IMR-90 (cell line): ENCODE measurements around the gene RAB11FIP4. TPM values are rescaled to one million over a fixed set of nuclear protein-coding genes. Genes with fewer than 3 reads are reported as not detected.

Source experiments
- ATAC-seq: fragments of 200-7000 bp; cut with Tn5 transposase; 2 replicates; pipeline ENCODE4 v1.9.1; 2020; ENCODE audit warnings: low read depth, mild to moderate bottlenecking, moderate library complexity
- BruUV-seq: library from RNA; stranded (reverse); fragments of 400-500 nt; replicated peaks from 2 replicates; lab custom pipeline; 2021; lab: Mats Ljungman, UMichigan
- CTCF ChIA-PET: fragments of 300-600 bp; formaldehyde crosslinking; extraction: SDS; loops from one replicate; lab custom pipeline; 2021; ENCODE audit warnings: antibody characterized with exemption; lab: Yijun Ruan, JAX
- POLR2A ChIA-PET: fragments of 300-600 bp; sonication (Branson Sonifier 250); formaldehyde crosslinking; loops from one replicate; lab custom pipeline; 2022; ENCODE audit warnings: antibody characterized with exemption; ENCODE audit not compliant: unreplicated experiment; lab: Charles Lee
- DNase-seq: peaks from one replicate; pipeline ENCODE4 v3.0.0; 2013
- H2AFZ ChIP-seq: replicated peaks from 2 replicates; pipeline ENCODE3; 2013; ENCODE audit warnings: low read length, mild to moderate bottlenecking; ENCODE audit not compliant: poor library complexity
- H2AK5ac ChIP-seq: 2 replicates; pipeline ENCODE4 v1.6.1; 2013; ENCODE audit warnings: low read depth, low read length, inconsistent platforms
- H2AK9ac ChIP-seq: replicated peaks from 2 replicates; pipeline ENCODE3; 2013; ENCODE audit warnings: mild to moderate bottlenecking, low read depth, low read length, moderate library complexity; ENCODE audit not compliant: poor library complexity
- H2BK120ac ChIP-seq: 2 replicates; pipeline ENCODE4 v1.6.1; 2013; ENCODE audit warnings: low read depth, low read length, inconsistent platforms
- H2BK15ac ChIP-seq: 3 replicates; pipeline ENCODE4 v1.6.1; 2013; ENCODE audit warnings: low read depth, low read length, inconsistent platforms
- H2BK20ac ChIP-seq: 2 replicates; pipeline ENCODE4 v1.6.1; 2013; ENCODE audit warnings: low read depth, mild to moderate bottlenecking, inconsistent platforms, low read length, moderate library complexity
- H2BK5ac ChIP-seq: 2 replicates; pipeline ENCODE4 v1.6.1; 2013; ENCODE audit warnings: mild to moderate bottlenecking, low read depth, low read length, inconsistent platforms; ENCODE audit not compliant: poor library complexity, severe bottlenecking
- H3K14ac ChIP-seq: replicated peaks from 2 replicates; pipeline ENCODE4 v1.6.1; 2013; ENCODE audit warnings: low read depth, low read length, inconsistent platforms
- H3K18ac ChIP-seq: 2 replicates; pipeline ENCODE4 v1.6.1; 2013; ENCODE audit warnings: low read depth, low read length, control low read depth
- H3K23ac ChIP-seq: 2 replicates; pipeline ENCODE4 v1.6.1; 2013; ENCODE audit warnings: low read depth, low read length, inconsistent platforms
- H3K27ac ChIP-seq: 2 replicates; pipeline ENCODE4 v1.5.1; 2013; ENCODE audit warnings: mild to moderate bottlenecking, control low read depth, low read length; ENCODE audit not compliant: insufficient read depth
- H3K27me3 ChIP-seq: 2 replicates; pipeline ENCODE4 v1.6.1; 2013; ENCODE audit warnings: low read length; ENCODE audit not compliant: control insufficient read depth, insufficient read depth
- H3K36me3 ChIP-seq: 2 replicates; pipeline ENCODE4 v1.6.1; 2013; ENCODE audit warnings: low read length, mixed read lengths; ENCODE audit not compliant: control insufficient read depth, insufficient read depth
- H3K4ac ChIP-seq: 2 replicates; pipeline ENCODE4 v1.6.1; 2013; ENCODE audit warnings: low read depth, low read length, inconsistent platforms
- H3K4me1 ChIP-seq: 2 replicates; pipeline ENCODE4 v1.6.1; 2013; ENCODE audit warnings: low read length, mixed read lengths; ENCODE audit not compliant: control insufficient read depth, insufficient read depth
- H3K4me2 ChIP-seq: 2 replicates; pipeline ENCODE4 v1.6.1; 2013; ENCODE audit warnings: low read depth, mild to moderate bottlenecking, control low read depth, low read length, moderate library complexity
- H3K4me3 ChIP-seq: 2 replicates; pipeline ENCODE4 v1.5.1; 2013; ENCODE audit warnings: low read depth, mild to moderate bottlenecking, control low read depth, low read length, moderate library complexity; ENCODE audit not compliant: insufficient read depth
- H3K56ac ChIP-seq: 2 replicates; pipeline ENCODE4 v1.6.1; 2013; ENCODE audit warnings: low read length, inconsistent platforms; ENCODE audit not compliant: insufficient read depth; ENCODE audit errors: extremely low read depth
- H3K79me1 ChIP-seq, 2 experiments: 2 replicates each; pipeline ENCODE4 v1.6.1; 2013; ENCODE audit warnings: low read length in 2 of 2, inconsistent platforms in 1 of 2, low read depth in 1 of 2
- H3K9ac ChIP-seq: 2 replicates; pipeline ENCODE4 v1.6.1; 2013; ENCODE audit warnings: low read depth, low read length, control low read depth
- H3K9me1 ChIP-seq: 2 replicates; pipeline ENCODE4 v1.6.1; 2013; ENCODE audit warnings: low read length, inconsistent platforms; ENCODE audit not compliant: insufficient read depth
- H3K9me3 ChIP-seq: 2 replicates; pipeline ENCODE4 v1.6.1; 2013; ENCODE audit warnings: low read length; ENCODE audit not compliant: control insufficient read depth, insufficient read depth
- H4K20me1 ChIP-seq: 2 replicates; pipeline ENCODE4 v1.6.1; 2013; ENCODE audit warnings: low read length, inconsistent platforms; ENCODE audit not compliant: insufficient read depth
- H4K5ac ChIP-seq: 2 replicates; pipeline ENCODE4 v1.6.1; 2013; ENCODE audit warnings: mild to moderate bottlenecking, low read depth, low read length, control low read depth
- H4K8ac ChIP-seq, 2 experiments: 2 replicates each; pipeline ENCODE4 v1.6.1; 2013; ENCODE audit warnings: low read depth in 2 of 2, low read length in 2 of 2, control low read depth in 1 of 2, inconsistent platforms in 1 of 2
- H4K91ac ChIP-seq: 2 replicates; pipeline ENCODE4 v1.6.1; 2013; ENCODE audit warnings: low read depth, low read length, inconsistent platforms; ENCODE audit not compliant: insufficient read depth
- ELK1 ChIP-seq: fragments of 150-350 bp; IDR thresholded peaks from 2 replicates; pipeline ENCODE4 v1.6.1; 2016; ENCODE audit warnings: low read depth, mild to moderate bottlenecking, low read length, moderate library complexity, borderline replicate concordance
- MAFK ChIP-seq: IDR thresholded peaks from 2 replicates; pipeline ENCODE4 v1.6.1; 2012; ENCODE audit warnings: low read depth, low read length, improper control_type of control experiment
- POLR2A ChIP-seq: IDR thresholded peaks from 2 replicates; pipeline ENCODE4 v1.6.1; 2012; ENCODE audit warnings: mild to moderate bottlenecking, low read depth, low read length
- RAD21 ChIP-seq: IDR thresholded peaks from 2 replicates; pipeline ENCODE4 v1.6.1; 2012; ENCODE audit warnings: low read length, improper control_type of control experiment
- RFX5 ChIP-seq: IDR thresholded peaks from 2 replicates; pipeline ENCODE4 v1.8.0; 2012; ENCODE audit warnings: low read depth, mild to moderate bottlenecking, low read length, moderate library complexity
- WGBS, 2 experiments: methylation state at CpG; one replicate each; pipeline versions ENCODE4 v1.1.5 to v1.1.7; 2013; ENCODE audit warnings: missing lambda C conversion rate in 2 of 2; ENCODE audit not compliant: insufficient read length in 1 of 2; ENCODE audit errors: extremely low coverage in 2 of 2; 5-methylcytosine and 5-hydroxymethylcytosine counted together
- dilution Hi-C: fragments of 300-500 bp; cut with HindIII; formaldehyde crosslinking; loops from one replicate; pipeline ENCODE4 v1.14.3; 2018; ENCODE audit warnings: low sequenced_read_pairs; ENCODE audit not compliant: unreplicated experiment
- in situ Hi-C: fragments of 300-500 bp; cut with MboI; formaldehyde crosslinking; loops from 3 replicates; pipeline ENCODE4 v1.14.3; 2019; ENCODE audit warnings: low sequenced_read_pairs, inconsistent platforms, mixed read lengths
- intact Hi-C: fragments of 100-400 bp; cut with micrococcal nuclease; formaldehyde crosslinking; loops from 2 replicates; pipeline ENCODE4 v1.10.0; 2022
- polyA plus RNA-seq, 3 experiments: library from polyadenylated mRNA; depleted of rRNA; stranded (reverse); fragments of >200 nt; gene quantifications; 2 replicates each; pipeline ENCODE4 v1.2.3, GENCODE V29; 2012; ENCODE audit warnings: low replicate concordance in 1 of 3
- total RNA-seq: library from RNA; depleted of rRNA; stranded (reverse); fragments of >200 nt; gene quantifications from 2 replicates; pipeline ENCODE4 v1.2.3, GENCODE V29; 2012
- TF ChIP-seq, protein P1 (sequence below): conservative IDR thresholded peaks from 2 replicates; pipeline ENCODE4 v1.5.1; 2012; ENCODE audit warnings: mild to moderate bottlenecking, low read depth, low read length, improper control_type of control experiment

Gene RAB11FIP4
- total and polyA plus RNA-seq, 2 of the 4 experiments (the other 2 are of a cell fraction) = 0.68 to 1.1 TPM

GRCh38 chr17:31517524-31517923 is 126.0 kb downstream of the RAB11FIP4 start:
- no peak overlapping the region for H3K4me2 ChIP-seq
- H3K4ac ChIP-seq = no peak overlapping the region
- H4K20me1 ChIP-seq = no peaks in the 10 kb centered on the region
- in situ Hi-C loops = no loop called here
- dilution Hi-C loops = no loop called here
- H3K9me3 ChIP-seq = no peaks in the 10 kb centered on the region
- no CpG with 5 or more reads among the region's 11 CpGs for WGBS, 2 experiments
- no peak overlapping the region for H3K23ac ChIP-seq
- no peaks in the 10 kb centered on the region for H3K4me1 ChIP-seq
- no peak overlapping the region for H3K4me3 ChIP-seq
- H4K8ac ChIP-seq = no peak overlapping the region
- H3K9me1 ChIP-seq = no peaks in the 10 kb centered on the region
- H4K5ac ChIP-seq = no peak overlapping the region
- H2BK20ac ChIP-seq = no peak overlapping the region
- no peaks in the 10 kb centered on the region for H3K79me1 ChIP-seq
- no peaks in the 10 kb centered on the region for H3K36me3 ChIP-seq
- CTCF ChIA-PET = no interaction called here
- TF ChIP-seq RAD21 = peak; percentile 43
- TF ChIP-seq, protein P1, sequence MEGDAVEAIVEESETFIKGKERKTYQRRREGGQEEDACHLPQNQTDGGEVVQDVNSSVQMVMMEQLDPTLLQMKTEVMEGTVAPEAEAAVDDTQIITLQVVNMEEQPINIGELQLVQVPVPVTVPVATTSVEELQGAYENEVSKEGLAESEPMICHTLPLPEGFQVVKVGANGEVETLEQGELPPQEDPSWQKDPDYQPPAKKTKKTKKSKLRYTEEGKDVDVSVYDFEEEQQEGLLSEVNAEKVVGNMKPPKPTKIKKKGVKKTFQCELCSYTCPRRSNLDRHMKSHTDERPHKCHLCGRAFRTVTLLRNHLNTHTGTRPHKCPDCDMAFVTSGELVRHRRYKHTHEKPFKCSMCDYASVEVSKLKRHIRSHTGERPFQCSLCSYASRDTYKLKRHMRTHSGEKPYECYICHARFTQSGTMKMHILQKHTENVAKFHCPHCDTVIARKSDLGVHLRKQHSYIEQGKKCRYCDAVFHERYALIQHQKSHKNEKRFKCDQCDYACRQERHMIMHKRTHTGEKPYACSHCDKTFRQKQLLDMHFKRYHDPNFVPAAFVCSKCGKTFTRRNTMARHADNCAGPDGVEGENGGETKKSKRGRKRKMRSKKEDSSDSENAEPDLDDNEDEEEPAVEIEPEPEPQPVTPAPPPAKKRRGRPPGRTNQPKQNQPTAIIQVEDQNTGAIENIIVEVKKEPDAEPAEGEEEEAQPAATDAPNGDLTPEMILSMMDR = peak; percentile 29; the same call in 1 of the 2 replicates
- no peak for TF ChIP-seq POLR2A
- TF ChIP-seq MAFK = no peak
- TF ChIP-seq ELK1 = no peak
- no peak for TF ChIP-seq RFX5
- H2AK9ac ChIP-seq = no peak overlapping the region
- intact Hi-C loops = no loop called here
- H3K14ac ChIP-seq = no peak overlapping the region
- no peak overlapping the region for H2BK15ac ChIP-seq
- H2AK5ac ChIP-seq = no peak overlapping the region
- DNase-seq (no peak), ATAC-seq (no peak)
- H3K56ac ChIP-seq = no peak overlapping the region
- H2BK5ac ChIP-seq = no peak overlapping the region
- no peak overlapping the region for H2BK120ac ChIP-seq
- peaks cover 16% of the 10 kb centered on the region; the same call in 1 of the 2 replicates for H3K27me3 ChIP-seq
- no peak overlapping the region for H3K27ac ChIP-seq
- H4K91ac ChIP-seq = no peak overlapping the region
- H3K9ac ChIP-seq = no peak overlapping the region
- no TSS peak for BruUV-seq
- POLR2A ChIA-PET = no interaction called here
- no peak overlapping the region for H2AFZ ChIP-seq
- H3K18ac ChIP-seq = no peak overlapping the region
